NOMO-1 treated with DMSO at 0.1 percent for 48 hours (cell line): ENCODE results near the gene RFX4.

ENCODE experiments used
- DNase-seq: peaks from one replicate; lab custom pipeline; 2025; ENCODE audit not compliant: unreplicated experiment; lab: John Stamatoyannopoulos, UW

The RFX4 gene

GRCh38 chr12:106791531-106791930 is 208.7 kb downstream of the RFX4 start:
- DNase-seq: no peak

- DNase-seq: no peak
Measured at GRCh38 chr12:106794369-106794768, 211.6 kb downstream of the RFX4 start.

- peak; percentile 16 for DNase-seq
Measured at GRCh38 chr12:106801167-106801708, 218.4 kb downstream of the RFX4 start.

- DNase-seq: no peak
Measured at GRCh38 chr12:106801830-106802533, 219.2 kb downstream of the RFX4 start.

- DNase-seq: no peak
Measured at GRCh38 chr12:106804668-106805067, 221.9 kb downstream of the RFX4 start.
